Urothelium cell line (cell line): ENCODE results near the gene TGFB2.
A peak's percentile ranks its signal among the peaks of the same experiment; 100 is the strongest.

Experiments used
- DNase-seq: peaks from one replicate; pipeline ENCODE4 v3.0.0; 2011; ENCODE audit warnings: low spot score, mixed read lengths
- FAIRE-seq: peaks from 2 replicates; lab custom pipeline; 2011; peaks lifted over from hg19 to GRCh38; lab: Jason Lieb, UNC

TGFB2 gene

DNA sequence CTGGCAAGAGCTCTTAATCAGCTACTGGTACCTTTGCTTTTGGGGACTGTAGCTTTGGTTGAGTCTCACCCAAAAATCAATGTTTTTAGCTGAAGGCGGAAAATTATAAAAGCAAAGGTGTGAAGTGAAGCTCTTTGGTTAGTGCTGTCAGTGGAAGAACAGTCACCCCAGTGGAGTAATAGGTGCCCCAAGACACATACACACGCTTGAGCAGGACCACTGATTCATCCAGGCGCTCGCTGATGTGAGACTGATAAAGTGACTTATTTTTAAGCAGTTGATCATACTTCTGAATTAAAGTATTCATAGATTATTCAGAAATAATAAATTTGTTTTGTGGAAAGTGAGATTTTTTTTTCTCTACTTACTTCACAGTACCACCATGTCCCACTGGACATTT, 37.1 kb downstream of the TGFB2 start:
- DNase-seq (no peak), FAIRE-seq (no peak)

DNA sequence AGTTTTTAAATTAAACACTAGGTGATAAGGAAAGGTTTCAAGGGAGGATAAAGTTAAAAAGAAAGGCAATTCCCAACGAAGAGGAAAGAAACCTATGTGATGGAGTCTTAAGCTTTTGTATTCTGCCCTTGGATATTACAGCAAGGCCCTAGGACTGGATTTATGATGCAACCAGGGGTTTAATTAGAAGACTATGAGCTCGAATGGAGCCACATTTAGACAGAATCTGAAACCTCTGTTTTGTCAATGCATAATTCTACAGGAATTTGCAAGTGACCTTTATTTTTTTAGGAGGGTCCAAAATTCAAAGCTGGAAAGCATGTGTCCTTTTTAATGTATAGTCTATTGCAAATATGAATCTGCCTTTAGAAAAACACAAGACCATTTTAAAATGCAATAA, 37.9 kb downstream of the TGFB2 start:
- FAIRE-seq, result no peak
- no peak for DNase-seq

DNA sequence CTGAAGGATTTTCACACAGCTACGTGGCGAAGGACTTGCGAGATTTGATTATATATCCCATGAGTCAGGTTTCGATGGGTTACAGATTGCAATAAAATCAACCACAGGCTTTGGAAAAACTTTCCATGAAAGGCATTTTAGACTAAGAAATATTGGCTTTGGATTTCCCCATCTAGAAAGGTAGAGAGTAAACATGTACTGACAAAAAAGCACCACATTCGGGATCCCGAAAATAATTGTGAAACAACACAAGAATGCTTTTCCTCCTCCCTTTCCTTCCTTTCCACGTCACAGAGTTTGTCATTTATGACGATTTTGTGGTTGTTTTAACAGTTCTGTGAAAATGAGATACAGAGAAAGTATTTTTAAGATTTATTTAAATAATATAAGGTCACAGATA, 38.5 kb downstream of the TGFB2 start:
- FAIRE-seq, result no peak
- no peak for DNase-seq

DNA sequence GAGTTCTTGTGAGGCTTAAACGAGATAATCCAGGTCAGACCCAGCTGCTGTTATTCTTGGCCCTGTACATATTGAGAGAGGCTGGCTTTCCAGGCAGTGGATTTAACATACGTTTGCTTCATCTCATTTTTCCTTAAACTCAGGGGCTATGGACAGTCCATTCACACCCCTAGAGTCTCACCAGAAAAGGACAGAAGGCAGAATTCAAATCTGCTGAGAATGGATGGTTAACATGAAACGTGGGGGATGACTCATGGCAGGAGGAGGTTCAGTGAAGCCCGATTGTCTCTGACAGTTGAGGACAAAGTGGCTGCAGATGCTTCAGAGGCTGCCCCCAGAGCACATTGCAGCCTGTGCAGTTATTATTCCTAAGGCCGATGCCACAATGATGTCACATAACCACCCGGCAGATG, 39.5 kb downstream of the TGFB2 start:
- FAIRE-seq, result no peak
- peak; percentile 42 for DNase-seq

DNA sequence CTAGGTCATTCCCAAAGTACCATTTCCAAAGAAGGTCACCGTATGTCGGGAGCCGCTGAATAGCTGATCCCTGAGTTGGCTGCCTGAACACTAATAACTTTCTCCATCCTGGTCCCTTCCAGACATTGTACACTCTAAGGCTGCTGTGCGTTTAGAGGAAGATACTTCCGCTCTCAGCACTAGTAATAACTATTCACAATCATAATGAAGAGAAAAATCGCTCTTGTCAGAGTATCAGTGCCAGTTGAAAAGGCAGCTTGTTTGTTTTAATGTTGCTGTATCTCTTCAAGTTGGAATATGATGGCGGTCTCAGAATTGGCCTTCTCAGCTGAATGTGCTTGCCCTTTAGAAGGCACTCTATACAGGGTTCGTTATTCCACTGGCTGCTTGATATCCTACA, 43.5 kb downstream of the TGFB2 start:
- no peak for DNase-seq
- no peak for FAIRE-seq

DNA sequence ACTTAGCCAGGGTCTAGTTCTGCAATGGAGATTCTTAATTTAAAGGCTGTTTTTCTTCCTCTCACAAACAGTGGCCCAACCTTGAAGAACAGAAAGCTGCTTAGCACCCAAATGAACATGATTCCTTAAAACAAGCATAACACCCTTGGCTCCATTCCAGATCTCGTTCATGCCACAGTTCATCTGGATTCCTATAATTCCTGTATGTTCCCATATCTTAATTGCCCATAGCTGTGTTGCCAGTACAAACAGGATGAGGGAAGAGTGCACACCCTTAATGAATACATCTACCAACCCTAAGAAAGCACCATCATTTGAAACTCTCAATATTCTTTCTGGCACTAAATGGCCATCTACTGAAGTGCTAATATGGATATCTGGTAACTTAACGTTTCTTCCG, 45.5 kb downstream of the TGFB2 start:
- DNase-seq (no peak), FAIRE-seq (no peak)

DNA sequence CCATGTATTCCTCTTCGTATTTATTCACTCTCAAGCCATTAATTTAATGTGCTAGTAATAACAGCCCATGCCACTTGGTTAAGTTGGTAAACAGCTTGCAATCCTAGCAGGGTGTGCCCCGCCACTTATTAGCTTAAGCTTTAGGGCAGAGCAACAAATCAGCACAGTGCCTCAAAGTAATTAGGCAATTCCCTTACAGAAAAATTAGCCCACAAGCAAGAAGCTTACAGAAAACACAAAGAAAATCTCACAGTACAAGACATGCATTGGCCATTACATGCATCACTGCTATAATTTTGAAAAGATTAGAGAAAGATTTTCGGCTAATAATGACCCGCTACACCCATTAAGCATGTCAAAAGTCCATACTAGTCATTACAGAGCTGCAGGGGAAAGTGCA, 47.6 kb downstream of the TGFB2 start:
- no peak for DNase-seq
- FAIRE-seq, result no peak

DNA sequence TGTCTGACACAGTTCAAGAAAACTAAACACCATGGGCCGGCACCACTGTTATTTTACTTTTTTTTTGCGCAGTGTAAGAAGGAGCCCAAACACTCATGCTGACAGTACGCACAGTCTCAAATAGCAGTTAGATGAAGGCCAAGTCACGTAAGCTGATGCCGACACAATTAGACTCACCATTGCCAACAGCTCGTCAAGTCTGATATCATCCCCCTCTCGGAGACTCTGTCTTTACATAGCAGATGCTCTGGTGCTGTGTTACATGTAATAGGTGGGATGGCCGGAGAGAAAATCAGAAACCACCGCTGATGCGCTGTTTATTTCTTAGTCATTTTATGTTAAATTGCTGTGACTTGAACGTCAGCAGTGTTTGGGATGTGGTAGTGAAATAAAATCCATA, 49.3 kb downstream of the TGFB2 start:
- FAIRE-seq (no peak), DNase-seq (no peak)

DNA sequence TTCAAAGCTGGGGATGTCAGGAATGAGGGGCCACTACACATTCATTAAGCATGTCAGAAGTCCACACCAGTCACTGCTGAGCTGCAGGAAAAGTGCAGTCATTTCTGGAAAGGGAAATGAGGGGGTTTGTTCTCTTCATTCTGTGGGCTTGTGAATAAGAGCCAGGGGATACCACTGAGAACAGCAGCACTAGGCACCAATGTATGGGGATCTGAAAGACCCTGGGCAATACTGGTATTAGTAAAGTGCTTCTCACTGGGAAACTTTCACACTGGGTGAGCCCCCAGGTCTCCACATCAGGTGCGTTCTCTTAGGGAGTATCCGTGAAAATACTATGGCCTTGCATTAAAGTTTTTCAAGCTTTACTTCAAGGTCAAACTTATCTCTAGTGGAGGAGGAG, 49.9 kb downstream of the TGFB2 start:
- DNase-seq (no peak), FAIRE-seq (no peak)

DNA sequence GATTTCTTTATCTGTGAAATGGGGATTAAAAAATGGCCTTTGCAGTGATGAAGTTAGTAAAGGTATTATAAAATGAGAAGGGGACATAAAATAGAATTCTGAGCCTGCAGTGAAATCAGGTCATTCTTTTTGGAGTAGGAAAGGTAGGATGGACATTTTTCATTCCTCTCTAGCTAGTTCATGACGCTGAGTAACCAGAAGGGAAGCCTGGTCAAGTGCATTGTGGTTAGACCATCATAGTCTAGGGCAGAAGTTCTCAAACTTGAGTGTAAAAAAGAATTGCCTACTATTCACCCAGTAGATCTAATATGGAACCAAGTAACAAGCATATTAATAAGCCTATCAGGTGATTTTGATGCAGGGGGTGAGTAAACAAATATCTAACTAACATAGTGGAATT, 50.8 kb downstream of the TGFB2 start:
- no peak for FAIRE-seq
- DNase-seq, result no peak

DNA sequence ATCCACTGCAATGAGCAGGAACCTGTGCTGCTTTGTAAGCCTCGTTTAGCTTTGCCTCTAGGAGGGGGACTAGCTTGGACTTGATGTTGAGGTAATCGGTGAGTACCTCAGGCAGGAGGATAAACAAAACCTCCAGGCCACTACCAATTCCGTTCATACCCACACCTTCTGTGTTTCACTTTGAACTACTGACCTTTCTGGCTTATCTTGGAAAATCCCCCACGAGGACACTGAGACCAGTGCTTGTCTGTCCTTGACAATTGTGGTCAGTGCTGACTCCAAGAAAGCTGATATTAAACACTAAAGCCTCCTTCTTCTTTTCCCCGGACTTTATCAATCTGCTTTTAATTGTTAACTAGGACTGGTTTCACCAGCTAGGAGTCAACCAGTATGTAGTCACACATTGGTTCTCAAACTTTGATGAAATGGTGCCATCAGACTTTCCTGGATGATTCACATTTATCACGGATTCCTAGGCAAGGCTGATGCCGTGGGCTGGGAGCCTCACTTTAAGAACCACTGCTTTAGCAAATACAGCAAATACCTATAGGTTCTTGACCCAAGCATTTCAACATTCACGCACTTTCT, 52.7 kb downstream of the TGFB2 start:
- no peak for DNase-seq
- no peak for FAIRE-seq

DNA sequence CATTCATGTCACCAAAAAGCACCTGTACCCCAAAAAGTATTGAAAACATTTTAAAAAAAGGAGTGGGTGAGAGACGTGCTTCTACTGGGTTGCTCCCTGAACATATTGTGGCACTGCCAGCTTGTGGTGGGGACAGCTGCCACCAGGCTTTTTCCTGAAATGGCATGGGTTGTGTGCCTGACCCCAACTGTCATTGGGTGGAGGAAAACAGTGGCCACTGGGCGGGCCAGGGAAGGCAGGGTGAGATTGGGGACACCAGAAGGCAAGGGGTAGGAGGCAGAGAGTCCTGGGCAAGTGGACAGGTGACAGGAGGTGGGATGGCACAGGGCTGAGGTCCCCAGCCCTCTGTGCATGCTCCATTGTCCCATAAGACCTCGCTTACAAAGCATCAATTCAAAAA, 55.5 kb downstream of the TGFB2 start:
- DNase-seq, result no peak
- FAIRE-seq, result no peak

DNA sequence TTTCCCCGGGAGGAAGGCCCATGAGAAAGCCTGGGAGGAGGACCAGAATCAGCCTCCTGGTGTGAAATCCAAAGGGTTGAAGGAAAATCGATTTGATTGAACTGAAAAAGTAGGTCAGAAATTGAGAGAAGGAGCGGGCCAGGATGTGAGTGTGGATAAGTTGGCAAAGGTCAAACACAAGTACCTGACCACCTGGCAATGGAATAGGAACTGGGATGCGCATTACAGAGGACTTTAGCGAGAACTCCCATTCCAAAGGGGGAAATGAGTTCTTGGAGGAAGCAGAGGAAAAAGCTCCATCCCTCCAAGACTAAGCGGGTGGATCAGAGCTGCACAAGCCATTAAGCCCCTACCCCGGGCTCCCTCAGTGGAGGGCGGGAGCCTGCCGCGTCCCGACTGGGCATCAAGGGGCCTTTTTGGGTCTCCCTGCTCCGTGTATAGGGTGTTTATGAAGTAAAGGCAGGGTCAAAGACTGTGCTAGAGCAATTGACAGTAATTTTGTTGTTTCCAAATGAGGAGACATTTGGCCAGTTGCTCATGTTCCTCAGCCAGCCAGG, 56.4 kb downstream of the TGFB2 start:
- no peak for FAIRE-seq
- no peak for DNase-seq

DNA sequence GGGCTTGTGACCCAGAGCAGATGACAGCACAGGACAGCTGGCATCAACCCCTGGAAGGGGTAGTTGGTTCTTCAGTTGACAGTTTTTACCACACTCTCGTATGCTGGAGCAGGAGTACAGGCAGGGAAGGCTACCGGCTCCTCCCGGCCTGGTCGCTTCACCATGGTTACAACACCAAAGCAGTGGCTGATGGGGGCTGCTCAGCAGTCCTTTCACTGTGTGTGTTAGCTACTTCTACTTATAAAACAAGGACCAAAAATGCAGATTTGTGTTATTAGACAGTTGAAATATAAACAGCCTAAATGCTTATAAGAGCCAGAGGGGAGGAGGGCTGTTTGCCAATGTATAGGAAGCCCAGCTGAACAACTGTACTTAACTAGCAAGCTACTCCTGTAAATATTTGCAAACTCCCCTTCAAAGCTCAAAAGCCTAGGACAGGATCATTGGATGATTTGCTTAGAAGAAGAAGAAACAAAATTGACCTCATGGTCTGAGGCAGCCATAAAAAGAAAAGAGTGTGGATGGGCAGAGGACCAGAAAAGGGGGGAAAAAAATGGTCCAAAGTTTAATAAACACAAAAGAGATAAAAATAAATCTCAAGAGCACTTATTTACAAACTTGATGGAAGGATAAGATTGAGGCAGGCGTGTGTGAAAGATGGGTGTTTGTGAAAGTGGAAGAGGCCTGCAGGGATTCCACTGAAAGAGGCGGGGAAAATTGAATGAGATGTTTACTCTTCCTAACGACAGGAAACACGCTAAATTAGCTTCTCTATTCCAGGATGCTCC, 57.1 kb downstream of the TGFB2 start:
- no peak for FAIRE-seq
- no peak for DNase-seq

DNA sequence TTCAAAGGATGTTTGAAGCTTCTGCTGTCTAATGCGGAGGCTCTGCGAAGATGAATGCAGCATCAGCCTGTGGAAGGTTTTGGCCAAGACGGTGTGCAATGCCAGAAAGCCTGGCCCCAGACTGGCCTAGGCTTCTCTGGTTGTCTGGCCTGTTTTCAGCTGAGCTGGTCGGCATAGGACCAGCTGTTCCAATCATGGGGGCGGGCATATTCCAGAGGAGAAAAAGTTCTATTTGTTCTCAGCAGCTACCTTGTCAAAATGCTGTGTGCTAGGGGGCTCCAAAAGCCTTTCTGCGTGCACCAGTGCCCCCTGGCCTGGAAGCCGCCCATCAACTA, 57.6 kb downstream of the TGFB2 start:
- FAIRE-seq (no peak), DNase-seq (no peak)

DNA sequence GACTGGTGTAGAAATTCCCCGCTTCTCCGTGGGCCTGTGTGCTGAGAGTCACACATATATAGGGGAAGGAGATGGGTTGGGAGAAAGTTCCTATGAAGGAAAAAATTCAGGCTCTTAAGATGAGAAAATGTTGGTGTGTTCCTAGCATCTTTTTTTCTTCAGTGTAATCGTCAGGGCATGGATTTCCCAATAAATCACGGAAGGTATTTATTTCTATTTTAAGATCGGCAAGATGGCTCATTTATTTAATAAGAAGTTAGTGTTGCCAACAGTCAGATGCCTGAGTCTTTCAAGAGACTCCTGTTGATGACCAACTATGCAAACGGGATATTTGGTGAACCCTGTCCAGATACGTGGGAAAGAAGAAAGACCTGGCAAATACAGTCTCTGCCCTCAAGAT, 58.2 kb downstream of the TGFB2 start:
- DNase-seq (no peak), FAIRE-seq (no peak)

DNA sequence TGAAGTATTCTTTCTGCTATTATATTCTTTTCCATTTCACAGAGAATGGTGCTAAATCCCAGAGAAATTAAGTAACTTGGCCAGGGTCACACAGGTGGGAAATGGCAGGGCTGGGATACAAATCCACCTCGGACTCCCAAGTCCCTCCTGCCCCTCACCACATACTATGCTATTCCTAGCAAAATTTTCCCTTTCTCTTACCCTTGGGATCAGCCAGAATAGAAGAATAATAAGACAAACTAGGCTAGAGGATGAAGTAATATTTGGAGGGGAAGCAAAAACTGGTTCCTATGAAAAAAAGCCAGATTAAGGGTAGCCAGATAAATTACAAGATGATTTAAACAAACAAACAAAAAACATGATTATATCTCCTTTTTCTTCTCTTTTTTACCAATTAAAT, 62.5 kb downstream of the TGFB2 start:
- no peak for DNase-seq
- no peak for FAIRE-seq

DNA sequence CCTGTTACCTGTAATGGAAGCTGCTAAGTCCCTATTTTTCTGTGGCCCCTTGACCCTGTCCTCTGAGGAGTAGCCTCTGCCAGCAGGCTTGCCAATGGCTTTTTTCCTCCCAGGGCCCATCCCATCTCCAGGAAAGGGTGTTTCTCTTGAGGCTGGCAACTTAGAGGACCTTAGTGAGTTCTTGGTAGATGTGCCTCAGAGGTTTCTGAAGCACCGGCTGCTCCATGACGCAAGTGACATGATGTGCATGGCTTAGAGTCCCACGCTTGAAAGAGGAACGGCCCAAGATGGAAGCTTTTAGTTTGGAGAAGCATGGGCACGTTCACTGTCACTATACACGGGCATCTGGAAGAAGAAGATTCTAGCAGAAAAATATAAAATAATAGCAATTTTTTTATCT, 63.0 kb downstream of the TGFB2 start:
- no peak for FAIRE-seq
- no peak for DNase-seq

DNA sequence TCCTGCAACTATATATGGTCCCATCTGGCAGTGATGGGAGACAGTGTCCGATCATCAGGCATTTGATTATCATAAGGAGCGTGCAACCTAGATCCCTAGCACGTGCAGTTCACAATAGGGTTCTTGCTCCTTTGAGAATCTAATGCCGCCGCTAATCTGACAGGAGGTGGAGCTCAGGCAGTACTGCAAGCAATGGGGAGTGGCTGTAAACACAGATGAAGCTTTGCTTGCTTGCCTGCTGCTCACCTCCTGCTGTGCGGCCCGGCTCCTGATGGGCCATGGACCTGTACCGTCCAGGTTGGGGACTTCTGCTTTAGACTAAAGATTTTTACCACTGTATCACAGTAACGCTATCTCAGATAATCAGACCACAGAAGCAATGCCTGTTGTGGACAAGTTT, 63.8 kb downstream of the TGFB2 start:
- DNase-seq, result no peak
- no peak for FAIRE-seq

DNA sequence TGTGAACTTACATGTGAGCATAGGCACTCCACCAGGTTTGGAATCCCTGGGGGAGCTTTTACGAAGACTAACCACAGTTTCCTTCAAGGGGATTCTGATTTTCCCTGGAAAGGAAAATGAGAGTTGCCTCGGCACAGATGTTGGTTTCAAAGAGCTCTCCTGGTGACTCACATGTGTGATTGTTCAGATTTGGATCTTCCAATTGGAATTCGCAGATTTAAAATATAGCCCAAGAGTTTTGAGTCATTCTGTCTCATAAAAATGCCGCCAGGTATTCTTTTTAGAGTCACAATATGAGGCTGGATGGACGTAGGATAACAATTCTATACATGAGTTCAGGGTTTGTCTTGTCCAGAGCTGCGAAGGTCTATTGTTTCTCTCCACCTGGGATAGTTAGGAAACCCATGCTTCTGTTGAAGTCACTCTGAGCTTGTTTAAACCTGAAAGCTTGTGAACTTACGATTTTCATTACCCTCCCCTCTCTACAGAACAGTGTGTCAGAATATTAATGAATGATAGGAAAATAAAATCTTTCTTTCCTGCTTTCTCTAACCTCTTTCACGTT, 64.9 kb downstream of the TGFB2 start:
- FAIRE-seq, result no peak

DNA sequence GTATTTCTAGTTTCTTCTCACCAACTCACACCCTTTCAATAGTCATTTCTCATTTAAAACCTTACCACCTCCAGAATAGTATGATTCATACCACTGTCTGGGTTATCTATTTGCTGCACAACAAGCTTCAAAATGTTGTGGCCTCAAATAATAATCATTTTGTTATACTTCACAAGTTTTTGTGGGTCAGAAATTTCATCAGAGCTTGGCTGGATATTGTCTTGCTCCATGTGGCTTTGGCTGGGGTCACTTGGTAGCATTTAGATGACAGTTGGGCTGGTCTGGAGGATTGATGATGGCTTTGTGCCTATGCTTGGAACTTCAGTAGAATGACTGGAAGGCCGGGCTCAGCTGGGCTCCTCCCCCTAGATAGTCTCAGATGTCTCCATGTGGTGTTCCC, 66.0 kb downstream of the TGFB2 start:
- no peak for FAIRE-seq
- DNase-seq, result no peak

More for the DNA sequence above, 64.9 kb downstream of the TGFB2 start:
- no peak for DNase-seq

DNA sequence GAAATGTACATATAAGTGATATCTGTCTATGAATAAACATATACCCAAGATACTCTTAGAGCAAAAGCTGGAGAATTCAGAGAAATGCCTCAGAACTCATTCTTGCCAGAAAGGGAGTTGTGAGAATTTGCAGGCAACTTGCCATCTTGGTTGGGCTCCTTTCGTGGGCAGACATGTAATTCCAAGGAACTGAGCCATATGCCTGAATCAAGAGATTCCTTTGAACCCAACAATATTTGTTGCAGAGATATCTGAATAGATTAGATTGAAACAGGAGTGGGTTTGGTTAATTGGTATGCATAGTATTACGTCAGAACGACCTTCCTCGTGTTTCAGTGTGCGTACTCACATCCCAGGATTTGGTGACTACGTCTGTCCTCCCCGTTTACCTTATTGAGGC, 67.0 kb downstream of the TGFB2 start:
- FAIRE-seq (no peak), DNase-seq (no peak)
